GM18868 (cell line): Measurements from ENCODE around the gene EIF2S2.

Experiments used
- ATAC-seq: cut with Tn5 transposase; IDR thresholded peaks from one replicate; pipeline ENCODE4 v1.9.1; 2021; ENCODE audit warnings: mild to moderate bottlenecking, moderate library complexity; ENCODE audit not compliant: unreplicated experiment

The EIF2S2 gene

DNA sequence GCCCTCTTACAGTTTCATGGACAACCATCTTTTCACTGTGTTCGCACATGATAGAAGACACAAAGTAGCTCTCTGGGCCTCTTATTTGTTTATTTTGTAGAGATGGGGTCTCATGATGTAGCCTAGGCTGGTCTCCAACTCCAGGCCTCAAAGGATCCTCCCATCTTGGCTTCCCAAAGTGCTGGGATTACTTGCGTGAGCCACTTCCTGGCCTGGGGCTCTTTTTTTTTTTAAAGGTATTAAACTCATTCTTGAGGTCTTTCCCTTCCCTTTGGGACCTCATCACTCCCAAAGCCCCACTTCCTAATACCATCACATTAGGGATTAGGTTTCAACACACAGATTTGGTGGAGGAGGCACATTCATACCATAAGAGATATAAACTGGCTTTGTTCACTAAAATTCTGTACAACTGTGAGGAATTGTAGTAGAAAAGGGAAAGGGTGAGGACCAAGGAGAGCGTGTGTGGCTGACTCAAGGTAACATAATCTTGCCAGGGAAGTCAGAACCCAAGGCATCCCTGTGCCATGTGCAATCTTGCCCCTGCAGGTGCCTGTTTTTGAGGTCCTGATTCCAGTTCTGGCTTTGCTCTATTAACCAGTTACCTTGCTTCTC, 45.5 kb downstream of the EIF2S2 start:
- ATAC-seq: no peak

DNA sequence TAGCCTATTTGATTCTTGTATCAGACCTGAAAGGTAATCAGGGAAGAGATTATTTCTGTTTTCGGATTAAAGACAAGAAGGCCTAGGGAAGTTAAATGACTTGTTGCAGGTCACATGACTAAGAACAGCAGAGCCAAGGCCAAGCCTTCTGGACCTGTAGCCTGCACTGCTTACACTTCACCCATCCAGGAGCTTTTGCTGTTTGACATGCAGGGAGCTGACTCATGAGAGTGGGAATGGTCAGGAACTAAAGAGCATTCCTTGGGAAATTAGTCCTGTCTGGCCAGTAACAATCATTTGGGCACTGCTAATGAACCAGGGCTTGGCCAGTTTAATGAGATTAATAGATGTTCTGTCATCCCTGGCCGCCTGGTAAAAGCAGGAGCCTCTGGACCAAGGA, 46.8 kb downstream of the EIF2S2 start:
- ATAC-seq: no peak

- no peak for ATAC-seq
Measured at GRCh38 chr20:34064286-34064685, 47.8 kb downstream of the EIF2S2 start.

DNA sequence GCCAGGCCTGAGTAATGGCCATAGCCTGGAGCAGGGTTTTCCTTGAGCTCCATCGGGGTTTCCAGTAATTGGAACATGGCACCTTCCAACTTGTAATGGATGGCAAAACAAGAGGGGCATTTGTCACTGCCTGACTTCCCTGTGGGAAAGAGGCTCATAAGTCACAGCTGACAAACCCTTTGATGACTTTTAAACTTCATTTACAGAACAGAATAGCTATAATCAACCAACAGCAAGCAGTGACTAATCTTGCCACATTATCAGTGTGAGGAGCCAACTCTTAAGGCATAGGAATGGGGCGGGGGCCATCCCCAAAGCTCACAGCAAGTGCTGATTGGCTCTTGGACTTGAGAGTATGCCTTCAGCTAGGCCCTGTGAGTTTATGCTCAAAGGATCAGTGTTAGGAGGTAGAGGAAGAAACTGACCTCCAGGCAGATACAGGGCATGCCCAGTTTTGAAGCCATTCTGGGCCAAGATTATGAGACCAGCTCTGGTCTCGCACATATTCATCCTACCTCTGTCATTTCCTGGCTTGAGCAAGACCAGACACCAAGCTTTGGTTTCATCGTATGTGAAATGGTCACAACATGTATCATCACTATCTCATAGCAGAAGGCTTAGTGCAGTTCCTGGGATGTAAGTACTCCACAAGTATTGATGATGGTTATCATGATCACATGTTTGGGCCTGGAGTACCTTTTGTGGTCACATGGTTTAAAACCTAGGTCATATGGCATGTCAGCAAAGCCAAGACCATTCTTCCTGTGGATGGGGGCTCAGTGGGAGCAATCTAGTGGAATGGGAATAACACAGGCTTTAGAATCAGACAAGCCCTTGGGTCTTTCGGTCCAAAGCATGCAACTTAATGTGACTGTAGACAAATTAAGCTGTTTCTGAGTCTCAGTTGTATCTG, 49.2 kb downstream of the EIF2S2 start:
- ATAC-seq: no peak

- peak; percentile 67 for ATAC-seq
Measured at GRCh38 chr20:34061695-34062094, 50.3 kb downstream of the EIF2S2 start.

GRCh38 chr20:34060970-34061369, 51.1 kb downstream of the EIF2S2 start:
- ATAC-seq: no peak

DNA sequence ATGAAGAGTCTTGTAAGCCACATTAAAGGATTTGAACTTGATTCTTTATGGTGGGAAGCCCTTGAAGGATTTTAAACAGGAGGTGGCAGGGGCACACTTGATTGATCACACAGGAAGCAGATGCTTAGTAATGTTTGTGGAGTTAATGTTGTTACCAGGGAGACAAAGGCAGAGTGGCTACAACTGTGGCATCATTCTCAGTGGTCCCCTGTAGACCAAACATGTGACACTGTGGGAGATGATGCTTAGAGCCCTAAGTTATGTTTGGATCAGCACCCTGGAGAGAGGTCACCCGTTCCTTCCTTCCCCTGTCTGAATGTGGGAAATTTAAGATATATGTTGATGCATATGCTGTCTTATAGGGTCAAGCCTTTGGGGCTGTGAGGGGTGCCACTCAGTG, 53.2 kb downstream of the EIF2S2 start:
- no peak for ATAC-seq

DNA sequence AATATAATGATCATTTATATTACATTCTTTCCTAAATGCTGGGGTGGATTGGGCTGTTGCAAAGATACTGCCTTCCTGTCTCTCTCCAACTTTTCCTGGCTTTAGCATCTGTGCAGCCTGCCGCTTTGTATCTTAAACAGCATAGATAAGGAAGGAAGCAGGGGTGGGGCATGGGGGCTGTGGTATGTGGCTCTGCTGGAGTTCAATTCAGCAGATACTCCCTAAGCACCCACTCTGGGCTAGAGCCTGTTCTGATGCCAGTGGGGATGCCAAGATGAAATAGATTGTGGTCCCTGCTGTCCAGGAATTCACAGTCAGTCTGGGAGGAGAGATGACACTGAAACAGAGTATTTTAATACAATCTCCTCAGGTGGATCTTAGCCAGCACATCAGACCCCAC, 56.8 kb downstream of the EIF2S2 start:
- ATAC-seq: no peak

DNA sequence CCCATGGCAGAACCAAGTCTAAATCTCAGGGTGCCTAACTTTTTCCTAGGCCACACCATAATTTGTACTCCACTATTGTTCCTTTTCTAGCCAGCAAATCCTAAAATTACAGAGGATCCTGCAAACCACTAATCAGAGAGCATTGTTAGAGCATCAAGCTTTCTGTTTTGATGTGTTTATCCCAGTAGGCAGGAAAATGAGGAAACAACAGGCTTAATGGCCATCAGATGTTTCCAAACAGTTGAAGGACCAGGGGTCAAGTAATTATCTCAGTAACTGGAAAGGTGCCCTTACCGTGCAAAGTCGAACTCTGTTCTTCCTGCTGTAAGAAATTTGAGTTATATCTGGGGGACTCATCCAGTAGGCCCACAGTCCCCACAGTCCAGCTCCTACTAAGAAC, 59.6 kb downstream of the EIF2S2 start:
- no peak for ATAC-seq

DNA sequence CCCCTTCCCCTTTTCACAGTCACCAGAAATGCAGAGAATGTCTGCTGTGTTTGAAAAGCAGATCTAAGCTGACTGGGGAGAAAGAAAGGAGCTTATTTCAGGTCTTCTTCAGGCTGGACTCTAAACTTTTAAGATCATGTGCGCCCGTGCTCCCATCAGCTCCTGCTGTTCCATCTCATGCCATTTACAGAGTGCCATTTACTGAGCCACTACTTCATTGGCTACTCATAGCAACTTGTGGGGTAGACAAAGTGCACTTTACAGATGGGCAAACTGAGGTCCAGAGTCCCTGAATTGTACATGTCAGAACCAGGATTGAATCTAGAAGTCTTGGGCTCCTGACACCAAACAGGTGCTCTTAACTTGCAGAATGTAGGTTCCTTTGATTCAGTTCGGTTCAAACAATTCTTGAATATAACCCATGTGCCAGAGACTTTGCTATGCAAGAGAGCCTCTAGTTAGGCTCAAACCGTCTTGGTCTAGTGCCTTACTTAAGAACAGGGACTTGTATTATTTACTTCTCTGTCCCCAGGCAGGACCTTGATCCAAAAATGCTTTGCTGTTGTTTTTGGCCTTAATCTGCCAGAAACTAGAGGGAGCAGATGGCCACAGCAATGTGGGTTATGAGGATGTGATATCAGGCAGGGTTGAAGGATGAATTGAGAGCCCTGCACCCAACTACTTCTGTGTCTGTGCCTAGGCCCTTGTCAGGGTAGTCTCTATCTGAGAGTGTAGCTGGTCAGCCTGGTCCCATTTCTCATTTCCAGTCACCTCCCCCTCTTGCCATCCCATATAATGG, 61.9 kb downstream of the EIF2S2 start:
- no peak for ATAC-seq

DNA sequence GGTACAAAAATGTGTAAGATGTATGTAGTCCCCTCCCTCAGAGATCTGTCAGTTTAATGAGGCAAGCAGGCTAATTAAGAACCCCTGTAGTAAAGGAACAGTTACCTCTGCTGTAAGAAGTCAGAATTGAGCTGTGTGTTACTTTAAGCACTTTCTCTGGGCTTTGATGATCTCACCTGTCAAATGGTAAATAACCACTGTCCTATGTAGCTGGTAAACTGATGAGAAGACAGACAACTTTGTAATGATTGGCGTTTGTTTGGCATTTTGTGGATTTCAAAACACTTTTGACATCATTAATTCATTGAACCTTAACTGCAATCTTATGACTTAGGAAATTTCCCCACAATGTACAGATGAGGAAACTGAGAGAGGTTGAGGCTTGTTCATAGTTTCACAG, 62.7 kb downstream of the EIF2S2 start:
- no peak for ATAC-seq

GRCh38 chr20:34047917-34048316, 64.1 kb downstream of the EIF2S2 start:
- ATAC-seq: no peak

DNA sequence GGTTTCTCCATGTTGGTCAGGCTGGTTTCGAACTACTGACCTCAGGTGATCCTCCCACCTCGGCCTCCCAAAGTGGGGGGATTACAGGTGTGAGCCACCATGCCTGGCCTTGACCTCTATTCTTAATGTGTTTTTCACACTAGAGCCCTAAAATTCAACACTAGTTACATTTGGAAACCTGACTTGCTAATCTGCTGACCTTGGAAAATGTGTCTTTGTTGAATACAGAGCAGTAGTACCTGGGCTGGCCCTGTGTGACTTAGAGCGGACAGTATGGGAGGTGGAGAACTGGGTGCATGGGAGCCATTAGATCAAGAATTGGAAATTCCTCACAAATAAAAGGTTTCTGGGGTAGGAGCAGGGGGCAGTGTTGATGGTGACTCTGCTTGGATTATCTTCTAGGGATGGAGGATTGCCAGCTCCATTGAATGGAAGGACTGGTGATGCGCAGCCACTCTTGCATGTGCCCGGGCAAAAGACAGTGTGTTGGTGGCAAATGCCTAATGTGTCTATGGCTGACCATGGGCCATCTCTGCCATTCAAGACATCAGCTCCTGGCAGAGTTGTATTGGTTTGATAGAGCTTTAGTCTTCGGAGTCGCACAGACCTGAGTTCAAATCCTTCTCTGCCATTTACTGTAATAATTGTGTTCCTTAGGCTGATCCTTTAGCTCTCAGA, 64.9 kb downstream of the EIF2S2 start:
- no peak for ATAC-seq

DNA sequence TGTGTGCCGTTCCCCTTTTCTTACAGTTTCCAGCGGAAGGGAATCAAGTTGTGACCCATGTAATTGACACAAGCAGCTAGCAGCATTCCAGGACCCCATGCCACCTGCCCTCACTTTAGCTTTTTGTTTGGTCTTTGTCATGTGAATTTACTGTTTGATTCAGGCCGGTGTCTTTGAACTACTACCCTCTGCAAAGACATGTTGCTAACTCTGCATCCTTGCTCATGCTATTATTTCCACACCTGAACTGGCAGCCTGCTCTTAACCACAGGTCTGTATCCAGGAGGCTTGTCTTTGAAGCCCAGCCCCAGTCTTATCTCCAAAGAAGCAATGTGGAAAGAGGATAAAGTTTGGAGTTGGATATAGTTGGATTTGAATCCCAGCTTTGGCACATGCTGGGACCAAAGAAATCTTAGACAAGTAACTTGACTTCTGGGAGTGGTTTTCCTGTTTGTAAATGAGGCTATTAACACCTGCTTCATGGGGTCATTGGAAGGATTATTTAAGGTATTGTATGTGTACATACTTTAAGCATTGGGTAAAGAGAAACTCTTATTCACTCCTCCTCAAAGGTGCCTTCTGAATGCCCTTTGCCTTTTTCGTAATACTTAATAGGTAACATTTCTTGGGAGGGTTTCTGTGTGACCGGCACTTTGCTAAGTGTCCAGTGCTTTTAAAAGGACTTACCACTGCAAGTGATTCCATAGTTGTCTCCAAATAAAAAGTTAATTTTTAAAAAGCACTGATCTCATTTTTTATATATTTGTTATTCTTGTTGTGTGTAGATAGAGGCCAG, 65.9 kb downstream of the EIF2S2 start:
- ATAC-seq: no peak

GRCh38 chr20:34045294-34045693, 66.7 kb downstream of the EIF2S2 start:
- ATAC-seq: no peak

GRCh38 chr20:34043025-34043424, 69.0 kb downstream of the EIF2S2 start:
- ATAC-seq: no peak

DNA sequence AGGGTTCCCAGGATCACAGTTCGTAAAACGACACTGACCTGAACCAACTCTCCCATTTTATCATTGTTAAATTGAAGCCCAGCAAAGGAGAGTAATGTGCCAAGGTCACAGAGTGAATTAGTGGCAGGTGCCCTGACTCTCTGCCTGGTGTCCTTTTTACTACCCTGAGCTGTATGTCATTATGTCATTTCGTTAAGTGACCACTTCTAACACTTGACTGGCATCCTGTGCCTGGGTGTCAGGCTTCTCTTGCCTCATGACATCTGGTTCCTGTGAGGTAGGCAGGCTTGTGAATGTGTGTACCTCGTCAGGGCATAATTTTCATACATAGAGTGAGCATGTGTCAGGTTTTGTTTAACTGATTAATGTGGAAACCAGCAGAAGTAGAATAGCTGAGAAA, 69.8 kb downstream of the EIF2S2 start:
- ATAC-seq: no peak

- ATAC-seq: no peak
Measured at GRCh38 chr20:34041226-34041625, 70.8 kb downstream of the EIF2S2 start.

- ATAC-seq: no peak
Measured at GRCh38 chr20:34040300-34040995, 71.6 kb downstream of the EIF2S2 start.
